Esophagus muscularis mucosa (tissue), 3 donors: Measurements from ENCODE around the gene CCNK.

Source experiments
- CTCF ChIP-seq, 3 experiments: fragments of 200-600 bp in 2 of 3; fragments of 450-650 bp in 1 of 3; sonication (generic) in 2 of 3; IDR thresholded peaks; one replicate each; pipeline ENCODE4 v1.5.1; 2017 to 2019; ENCODE audit warnings: antibody characterized with exemption in 3 of 3, mild to moderate bottlenecking in 2 of 3, moderate library complexity in 1 of 3
- POLR2A ChIP-seq: fragments of 450-650 bp; IDR thresholded peaks from one replicate; pipeline ENCODE4 v1.6.1; 2017; ENCODE audit warnings: antibody characterized with exemption, moderate library complexity, mild to moderate bottlenecking, low read depth

DNA sequence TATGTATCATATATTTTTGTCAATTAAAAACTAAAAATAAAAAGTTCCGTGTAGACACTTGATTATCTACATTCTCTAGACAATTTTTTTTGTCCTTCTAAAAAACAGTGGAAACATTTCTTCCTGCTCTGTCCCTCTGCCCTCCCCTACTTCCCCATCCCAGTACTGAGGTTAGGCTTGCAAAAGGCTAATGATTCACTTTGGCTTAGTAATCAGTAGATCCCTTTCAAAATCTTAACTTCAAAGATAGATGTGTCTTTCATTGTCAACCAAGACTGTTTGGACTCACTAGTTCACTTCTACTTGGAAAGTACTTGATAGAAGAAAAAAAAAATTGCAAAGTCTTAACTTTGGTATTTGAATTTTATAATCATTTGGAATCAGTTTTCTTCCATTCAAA is 4.3 kb upstream of the CCNK start:
- TF ChIP-seq CTCF (IDR thresholded peaks at IDR 0.05) (no peak), POLR2A (no peak)
